Myocyte (in vitro differentiated cells): ENCODE results near the gene DLGAP4. TPM values are rescaled to one million over a fixed set of nuclear protein-coding genes. Genes with fewer than 3 reads are reported as not detected.
A peak's percentile ranks its signal among the peaks of the same experiment; 100 is the strongest.

ENCODE experiments used
- DNase-seq: peaks from one replicate; pipeline ENCODE4 v3.0.0-alpha.2; 2012; ENCODE audit warnings: low read depth
- total RNA-seq: library from RNA; depleted of rRNA; stranded (reverse); fragments of >200 nt; gene quantifications from 2 replicates; pipeline ENCODE4 v1.2.3, GENCODE V29; 2014

The DLGAP4 gene
- total RNA-seq, 1 donor from 2014 or later = 39.7 TPM

DNA sequence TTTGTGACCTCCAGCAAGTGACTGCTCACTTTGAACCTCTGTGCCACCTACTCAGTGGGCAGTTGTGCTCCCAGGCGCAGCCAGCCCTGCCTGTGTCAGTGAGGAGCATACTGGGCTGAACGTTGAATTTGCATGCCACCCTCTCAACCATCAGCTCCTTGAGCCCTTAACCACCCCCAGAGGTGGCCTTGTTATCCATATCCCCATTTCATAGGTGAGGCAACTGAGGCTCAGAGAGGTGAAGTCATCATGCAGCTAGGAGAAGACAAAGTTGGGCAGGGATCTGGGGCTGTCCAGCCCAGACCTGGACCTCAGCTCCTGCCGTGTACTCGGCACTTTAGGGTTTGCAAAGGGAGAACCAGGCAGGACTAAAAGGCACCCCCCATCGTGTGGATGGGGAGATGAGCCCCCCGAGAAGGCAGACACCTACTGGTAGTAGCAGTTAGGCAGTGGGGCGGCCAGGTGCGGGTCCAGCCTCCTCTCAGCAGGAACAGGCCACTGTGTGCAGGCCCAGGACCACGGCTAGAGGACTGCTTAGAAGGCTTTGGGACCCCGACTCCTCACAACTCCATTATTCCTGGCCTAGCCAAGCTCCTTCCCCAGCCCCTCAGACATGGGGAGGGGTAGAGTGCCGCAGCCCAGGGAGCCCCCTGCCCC, 134.4 kb downstream of the DLGAP4 start:
- no peak for DNase-seq

DNA sequence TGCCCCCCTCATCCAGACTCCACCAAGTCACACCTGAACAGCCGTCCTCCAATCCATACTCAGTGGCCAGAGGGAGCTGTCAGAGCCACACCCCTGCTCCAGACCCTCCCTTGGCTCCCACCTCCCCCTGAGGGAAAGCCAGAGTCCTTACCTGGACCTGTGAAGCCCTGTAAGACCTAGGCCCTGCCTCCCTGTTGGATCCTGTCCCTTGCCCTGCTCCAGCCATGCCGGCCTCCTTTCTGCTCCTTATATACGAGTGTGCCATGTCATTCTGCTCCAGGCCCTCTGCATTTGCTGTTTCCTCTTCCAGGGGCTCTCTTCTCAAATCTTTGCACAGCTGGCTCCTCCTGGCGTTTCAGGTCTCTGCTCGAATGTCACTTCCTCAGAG, 134.9 kb downstream of the DLGAP4 start:
- no peak for DNase-seq

DNA sequence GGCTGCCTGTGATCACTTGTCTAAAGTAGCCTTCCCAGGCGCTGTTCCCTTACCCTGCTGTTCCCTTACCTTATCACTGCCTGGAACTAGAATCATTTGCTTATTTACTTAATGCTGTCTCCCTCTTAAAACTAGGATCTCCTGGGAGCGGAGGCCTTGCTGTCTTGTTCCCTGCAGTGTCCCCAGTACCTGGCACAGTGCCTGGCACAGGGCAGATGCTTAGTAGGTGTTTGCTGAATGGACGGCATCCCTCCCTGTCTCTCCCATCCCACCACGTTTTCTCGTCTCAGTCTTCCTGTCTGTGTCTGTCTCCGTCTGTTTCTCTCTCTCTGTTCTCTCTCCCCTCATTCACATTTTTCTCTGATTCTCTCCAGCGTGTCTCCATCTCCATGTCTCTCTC, 135.3 kb downstream of the DLGAP4 start:
- DNase-seq = no peak

DNA sequence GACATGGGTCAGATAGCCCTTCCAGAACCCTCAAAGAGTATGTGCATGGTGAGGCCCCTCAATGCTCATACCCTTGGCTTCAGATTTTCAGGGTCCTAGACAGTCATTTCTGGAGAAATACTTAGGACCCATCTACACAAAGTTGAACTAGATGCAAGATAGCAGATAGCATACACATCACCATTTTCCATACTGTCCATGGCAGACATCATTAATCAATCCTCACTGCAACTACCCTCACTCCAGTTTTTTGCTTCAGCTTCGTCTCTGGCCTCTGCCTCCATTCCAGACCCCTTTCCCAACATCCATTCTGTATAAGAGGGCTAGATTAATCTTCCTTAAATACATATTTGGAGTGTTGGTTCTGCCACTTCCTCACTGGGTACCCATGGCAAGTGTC, 139.7 kb downstream of the DLGAP4 start:
- no peak for DNase-seq

DNA sequence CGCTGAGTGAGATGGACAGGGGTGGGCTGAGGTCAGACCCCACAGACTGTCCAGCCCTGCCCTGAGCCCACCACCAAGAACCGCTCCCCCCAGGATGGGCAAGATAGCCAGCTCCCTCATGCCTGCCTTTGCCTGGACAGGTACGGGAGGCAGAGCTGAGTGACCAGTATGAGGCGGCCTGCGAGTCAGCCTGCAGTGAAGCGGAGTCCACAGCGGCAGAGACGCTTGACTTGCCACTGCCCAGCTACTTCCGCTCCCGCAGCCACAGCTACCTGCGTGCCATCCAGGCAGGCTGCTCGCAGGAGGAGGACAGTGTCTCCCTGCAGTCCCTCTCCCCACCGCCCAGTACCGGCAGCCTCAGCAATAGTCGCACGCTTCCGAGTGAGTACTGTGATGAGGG, 140.4 kb downstream of the DLGAP4 start:
- no peak for DNase-seq

DNA sequence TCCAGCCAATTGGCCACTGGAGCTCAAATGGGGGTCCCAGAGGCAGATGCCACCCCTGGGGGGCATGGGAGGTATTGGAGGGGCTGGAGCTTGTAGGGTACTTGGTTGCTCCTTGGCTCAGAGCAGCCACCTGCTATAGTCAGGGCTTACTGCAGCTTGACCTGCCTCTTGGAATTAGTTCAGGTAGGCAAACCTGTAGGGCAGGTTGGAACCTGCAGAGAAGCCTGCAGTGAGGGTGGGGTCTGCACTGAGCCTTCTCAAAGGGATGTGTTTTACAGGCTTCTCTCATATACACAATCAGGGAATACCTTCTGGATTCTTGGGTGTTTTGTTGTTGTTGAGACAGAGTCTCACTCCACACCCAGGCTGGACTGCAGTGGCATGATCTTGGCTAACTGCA, 141.0 kb downstream of the DLGAP4 start:
- DNase-seq = no peak

DNA sequence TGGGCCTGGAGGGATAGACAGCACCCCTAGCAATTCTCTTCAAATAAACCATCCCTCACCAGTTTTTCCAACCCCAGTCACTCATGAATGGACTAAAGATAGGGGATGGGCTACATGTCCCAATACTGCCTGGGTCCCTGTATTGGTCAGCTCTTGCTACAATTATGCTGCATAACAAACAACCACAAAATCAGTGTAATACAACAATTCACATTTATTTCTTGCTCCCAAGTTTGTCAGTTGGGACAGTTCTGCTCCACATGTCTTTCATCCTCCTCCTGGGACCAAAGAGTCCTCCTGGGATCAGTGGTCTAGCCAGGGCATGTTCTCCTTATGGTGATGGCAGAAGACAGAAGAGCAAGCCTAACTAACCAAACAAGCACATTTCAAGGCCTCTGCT, 143.5 kb downstream of the DLGAP4 start:
- no peak for DNase-seq

DNA sequence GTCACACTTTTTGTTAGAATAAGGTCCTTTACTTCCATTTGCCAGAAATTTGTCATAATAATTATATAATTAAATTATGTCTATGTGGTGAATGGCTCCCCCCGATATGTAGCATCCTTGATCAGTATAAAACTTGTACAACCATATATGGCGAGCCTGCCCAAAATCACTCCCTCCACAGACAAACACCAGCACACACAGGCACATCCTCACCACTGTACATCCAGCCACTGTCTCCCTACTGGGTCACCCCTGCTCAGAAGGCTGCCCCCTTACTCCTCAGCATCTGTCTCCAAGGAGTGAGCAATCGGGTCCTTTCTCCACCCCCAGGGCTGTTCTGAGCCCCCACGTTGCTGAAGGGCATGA, 148.2 kb downstream of the DLGAP4 start:
- no peak for DNase-seq

DNA sequence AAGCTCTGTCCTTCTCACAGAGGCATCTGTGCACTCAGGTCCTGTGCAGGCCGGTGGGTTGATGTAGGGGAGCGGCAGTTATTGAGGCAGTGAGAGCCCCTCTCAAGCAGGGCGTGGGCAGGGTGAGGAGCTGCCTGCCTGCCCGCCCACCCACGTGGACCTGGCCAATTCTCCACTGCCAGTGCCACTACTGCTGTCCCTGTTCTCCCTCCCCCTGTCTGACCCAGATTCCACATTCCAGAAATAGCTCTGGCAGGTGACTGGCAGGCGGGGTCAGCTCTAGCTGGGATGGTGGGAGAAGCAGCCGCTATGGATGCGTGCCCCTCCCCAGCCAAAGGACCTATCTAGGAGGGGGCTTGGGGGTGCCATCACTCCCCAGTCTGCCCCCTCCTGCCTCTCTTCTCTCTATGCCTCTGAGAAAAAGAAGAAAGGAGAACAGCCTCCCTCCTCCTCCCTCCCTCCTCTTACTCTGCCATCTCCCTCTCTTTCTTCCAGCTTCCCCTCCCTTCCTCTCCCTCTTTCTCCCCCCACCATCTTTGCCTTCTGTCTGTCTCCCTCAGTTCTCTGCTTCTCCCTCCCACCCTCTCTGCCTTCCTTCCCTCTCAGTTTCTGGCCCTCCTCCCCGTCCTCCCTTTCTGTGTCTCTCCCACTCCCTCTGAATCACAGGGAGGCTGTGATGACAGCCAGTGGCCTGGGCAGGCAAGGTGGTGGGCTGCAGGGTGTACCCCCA, 148.7 kb downstream of the DLGAP4 start:
- peak; percentile 57 for DNase-seq

DNA sequence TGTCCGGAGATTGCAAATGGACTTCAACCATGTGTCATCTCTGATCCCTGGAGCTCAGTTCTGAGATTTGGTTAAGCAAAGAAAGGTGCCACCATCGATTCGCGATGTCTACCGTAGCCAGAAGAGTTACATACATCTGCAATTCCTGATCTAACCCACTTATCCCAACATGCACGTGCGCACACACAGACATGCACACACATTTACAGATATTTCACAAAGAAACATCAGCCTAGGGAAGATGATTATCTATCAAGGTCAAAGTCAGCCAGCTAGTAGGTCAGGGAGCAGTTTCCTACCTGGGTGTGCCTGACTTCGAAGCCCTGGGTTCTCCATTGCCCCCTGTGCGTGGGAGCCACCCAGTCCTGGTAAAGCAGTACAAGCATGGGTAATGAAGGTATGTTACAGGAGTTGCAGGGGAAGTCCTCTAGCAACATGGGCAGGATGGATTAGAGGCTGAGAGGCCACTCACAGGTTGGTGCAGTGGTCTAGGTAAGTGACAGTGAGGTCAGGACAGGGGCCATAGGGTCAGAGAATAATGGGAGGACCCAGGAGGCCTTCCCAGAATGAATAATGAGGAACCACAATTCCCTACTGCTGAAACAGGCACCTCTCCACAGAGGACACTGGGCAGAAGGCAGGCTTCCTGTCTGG, 150.0 kb downstream of the DLGAP4 start:
- no peak for DNase-seq

DNA sequence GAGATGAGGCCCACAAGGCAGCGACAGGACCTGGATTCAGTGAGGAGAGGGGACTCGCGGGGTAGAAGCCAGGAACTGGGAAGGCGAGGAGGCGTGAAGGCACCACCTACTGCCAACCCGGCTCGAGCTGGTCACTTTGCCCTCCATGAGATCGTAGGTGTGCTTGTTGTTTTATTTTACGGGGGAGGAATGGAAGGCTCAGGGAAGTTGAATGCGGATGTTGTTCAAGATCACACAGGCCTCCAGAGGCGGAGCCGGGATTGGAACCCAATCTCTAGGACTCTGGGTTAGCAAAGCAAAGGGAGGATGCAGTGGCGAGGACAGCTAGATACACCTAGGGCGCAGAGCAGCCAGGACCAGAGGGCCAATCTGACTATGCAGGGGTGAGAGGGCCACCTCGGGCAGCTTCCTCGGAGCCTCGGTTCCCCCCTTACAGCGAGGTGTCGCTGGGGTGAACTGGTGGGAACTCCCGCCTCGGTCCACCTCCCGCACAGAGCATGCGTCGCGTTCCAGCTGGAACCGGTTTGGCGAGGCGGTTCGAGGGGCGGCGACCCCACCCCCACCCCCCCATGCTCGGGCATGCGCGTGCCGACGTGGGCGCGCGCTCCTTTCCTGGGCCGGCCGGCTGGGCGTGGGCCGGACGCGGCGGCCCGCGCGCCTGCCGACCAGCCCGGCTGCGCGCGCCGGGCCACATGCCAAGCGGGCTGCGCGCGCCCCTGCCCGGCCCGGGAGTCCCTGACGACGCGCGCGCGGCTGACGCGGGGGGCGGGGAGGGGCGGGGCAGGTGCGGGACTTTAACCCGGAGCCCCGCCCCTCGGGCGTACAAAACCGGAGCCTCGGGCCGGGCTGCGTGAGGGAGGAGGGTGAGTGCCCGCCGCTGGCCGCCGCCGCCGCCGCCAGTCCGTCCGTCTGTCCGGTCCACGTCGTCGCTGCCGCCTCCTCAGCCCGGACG, 154.8 kb downstream of the DLGAP4 start:
- peak; percentile 93 for DNase-seq

DNA sequence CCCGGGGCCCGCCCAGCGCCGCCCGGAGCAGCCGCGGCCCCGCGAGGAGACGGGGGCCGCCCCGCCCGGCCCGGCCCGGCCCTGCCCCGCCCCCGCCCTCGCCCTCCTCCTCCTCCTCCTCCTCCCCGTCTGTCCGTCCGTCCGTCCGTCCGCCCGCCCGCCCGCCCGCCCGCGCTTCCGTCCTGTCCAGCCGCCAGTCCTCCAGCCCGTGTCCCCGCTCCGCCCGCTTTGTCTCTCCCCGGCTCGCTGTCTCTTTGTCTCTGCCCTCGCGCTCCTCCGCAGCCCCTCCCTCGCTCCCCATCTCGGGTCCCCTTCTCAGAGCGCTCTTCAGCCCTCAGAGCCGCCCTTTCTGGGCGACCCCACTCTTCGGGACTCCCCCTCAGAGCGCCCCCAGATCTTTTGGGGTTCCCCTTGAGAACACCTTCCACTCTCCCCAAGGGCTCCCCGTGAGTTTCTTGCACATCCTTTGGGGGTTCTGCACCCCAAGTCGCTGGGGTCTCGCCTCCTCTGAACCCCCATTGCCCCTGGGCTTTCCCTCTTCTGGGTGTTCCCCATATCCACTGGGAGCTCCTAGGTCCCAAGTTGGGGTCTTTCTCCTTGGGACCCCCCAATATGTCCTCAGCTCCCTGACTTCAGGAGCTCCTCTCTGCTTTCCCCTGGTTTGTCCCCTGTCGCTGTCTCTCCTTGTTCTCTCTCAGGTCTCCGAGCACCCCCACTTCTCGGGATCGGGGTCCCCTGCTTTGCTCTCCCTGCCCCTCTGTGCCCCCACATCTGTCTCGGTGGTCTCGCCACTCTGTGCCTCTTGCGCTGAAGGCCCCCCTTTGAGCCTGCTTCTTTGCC, 155.7 kb downstream of the DLGAP4 start:
- peak; percentile 67 for DNase-seq

DNA sequence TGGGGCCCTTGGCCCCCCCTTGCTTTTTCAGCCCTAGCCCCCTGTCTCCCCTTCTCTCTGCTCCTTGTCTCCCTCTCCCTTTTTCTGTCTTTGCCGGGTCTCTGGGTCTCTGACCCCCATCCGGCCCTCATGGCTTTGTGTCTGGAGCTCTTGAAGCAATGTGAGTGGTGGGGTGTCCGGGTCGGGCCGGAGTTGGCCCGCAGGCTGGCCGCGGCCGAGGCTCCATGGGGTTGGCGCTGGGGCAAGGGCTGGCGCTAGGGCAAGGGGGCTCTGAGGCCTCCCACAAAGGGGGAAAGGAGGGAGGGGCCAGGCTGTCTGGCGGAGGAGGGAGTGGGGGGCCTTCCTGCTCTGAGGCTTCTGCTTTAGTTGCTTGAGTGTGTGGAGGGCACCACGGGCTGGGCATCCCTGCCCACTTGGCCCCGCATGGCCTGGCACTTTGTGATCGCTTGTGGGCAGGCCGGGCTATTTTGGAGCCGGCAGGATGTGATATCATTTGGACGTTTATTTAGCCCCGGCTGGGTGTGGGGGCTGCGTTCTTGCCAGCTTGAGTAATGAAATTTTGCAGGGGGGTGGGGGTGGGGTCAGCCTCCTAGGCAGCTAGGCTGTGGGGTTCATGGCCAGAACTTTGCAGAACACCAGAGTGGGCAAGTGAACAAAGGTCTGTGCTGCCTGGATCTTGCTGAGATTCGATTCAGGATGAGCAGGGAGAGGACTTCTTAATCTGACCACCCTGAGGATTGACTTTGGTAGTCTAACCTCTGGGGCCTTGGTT, 156.5 kb downstream of the DLGAP4 start:
- peak; percentile 93 for DNase-seq

DNA sequence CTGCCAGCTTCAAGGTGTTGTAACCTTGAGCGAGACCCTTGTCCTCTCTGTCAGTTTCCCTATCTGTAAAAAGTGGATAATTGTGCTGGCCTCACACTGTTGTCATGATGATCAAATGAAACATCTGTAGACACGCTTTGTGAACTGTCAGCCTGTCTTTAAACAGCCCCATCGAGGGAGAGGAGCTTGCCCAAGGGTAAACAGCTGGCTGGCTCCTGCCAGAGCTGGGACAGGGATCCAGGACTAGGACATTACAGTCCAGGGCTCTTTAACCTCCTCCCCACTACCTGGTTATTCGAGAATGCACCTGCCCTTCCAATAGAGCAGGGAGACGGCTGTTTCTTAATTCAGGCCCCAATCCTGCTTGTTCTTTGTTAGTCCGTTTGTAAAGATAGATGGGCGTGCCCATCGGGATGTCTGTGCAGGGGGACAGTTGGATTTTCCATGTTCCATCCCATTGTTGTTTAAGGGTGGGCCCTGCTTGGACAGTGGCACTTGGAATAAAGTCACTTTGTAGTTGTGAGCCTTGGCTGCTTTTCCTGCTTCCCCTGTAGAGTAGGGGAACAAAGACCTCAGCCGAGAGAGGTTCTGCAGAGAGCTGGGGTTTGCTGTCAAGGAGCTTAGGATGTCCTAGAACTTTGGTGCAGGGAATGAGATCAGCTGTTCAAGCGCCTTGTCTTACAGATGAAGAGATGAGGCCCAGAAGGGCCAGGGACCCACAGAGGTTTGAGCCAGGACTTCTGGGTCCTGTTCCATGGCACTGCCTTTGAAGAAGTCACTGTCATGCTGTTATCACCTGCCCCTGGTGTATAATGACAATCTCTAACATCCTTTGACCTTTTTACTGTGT, 157.3 kb downstream of the DLGAP4 start:
- DNase-seq = peak; percentile 29

DNA sequence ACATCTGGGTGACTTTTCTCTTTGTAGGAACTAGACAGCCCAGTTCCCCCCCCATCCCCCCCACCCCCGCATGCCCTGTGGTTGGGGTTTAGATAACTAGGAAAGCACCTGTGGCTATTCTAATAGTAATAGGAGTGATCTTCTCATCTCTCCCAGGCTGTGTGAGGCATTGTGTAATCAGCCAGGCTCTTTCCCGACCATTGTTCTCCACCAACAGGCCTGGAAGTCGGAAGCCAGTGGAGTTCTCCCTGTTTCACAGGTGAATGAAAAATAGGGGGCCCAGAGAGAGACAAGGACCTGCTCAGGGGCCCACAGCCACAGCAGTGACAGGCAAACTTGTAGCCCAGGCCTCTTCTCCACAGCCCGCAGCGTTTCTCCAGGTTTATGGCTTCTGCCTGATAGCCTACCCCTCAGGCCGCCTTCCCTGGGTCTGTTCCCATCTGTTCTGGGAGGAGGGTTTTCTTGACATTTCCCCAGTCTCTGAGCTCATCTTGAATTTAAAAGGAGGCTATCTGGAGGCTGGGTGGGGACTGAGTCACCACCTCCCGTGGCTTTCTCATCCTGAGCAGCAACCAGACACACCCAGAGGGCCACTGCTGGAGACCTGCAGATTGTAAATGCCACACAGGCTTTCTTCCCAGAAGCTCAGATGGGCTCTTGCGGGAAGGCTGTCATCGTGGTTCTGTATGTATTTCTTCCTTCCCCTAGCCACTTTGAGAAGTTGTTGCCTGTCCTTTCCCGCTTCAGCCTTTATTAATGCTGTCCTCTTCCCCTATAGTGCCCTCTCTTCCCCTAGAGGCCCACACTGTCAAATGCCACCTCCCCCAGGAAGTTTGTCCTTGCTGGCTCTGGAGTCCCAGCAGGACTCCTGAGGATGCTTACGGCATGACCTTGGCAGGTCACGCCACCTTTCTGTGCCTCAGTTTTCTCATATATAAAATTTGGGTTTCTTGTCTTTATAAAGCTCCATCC, 159.3 kb downstream of the DLGAP4 start:
- peak; percentile 87 for DNase-seq

DNA sequence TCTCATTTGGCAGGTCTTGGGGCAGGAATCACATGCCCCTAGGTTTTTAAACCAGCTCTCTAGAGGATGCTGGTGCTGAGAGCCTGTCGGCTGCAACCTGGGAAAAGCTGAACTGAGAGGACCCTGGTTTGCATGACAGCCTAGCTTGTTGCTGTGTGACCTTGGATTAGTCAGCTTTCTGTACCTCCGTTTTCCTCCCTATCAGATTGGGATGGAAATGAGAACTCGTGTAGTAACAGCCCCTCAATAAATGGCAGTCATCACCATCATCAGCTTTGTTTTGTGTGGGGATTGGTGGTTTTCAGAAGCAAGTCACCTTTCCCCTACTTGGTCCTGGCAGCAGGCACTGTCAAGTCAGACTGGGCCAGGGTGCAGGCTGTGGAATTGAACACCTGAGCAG, 159.9 kb downstream of the DLGAP4 start:
- no peak for DNase-seq
